Limb (tissue), 2 donors: ENCODE measurements around the gene MAPKAP1.

ENCODE experiments used
- DNase-seq, 2 donors: peaks; one replicate each; pipeline ENCODE4 v3.0.0-alpha.2; 2016; ENCODE audit errors: extremely low spot score in 2 of 2

MAPKAP1 gene

DNA sequence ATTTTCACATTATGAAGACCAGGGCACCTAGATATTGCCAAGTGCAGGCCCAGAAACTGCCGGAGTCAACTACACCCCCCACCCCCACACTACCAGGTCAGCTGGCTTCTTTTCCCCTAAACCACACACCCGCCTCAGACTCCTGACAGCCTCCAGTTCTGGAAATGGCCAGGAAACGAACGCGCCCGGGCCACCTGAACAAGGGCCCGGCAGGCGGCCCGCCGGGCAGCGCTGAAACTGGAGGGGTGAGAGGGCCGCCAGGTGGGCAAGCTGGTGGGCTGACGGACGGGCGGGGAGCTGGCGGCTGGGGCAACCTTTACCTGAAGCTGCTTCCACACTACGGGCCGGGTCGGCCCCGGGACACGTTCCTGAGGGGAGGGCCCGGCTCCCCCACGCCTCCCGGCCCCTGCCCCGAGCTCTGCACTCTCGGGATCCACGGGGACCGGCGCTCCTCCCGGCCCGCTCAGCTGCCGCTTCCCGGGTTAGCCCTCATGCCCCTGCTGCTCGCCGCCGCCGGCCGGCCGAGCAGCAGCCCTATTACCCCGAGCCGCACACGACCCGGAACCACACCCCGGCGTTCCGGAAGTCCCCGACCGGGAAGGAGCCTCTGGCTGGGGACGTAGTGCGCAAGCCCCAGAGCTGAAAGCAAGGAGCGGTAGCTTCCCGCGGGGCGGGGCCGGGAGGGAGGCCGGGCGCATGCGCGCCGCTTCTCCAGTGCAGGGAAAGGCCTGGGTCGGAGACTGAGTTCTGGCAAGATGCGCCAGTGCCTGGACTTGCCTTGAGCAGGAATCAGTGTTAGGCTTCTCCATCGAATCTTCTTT lies at the start of gene MAPKAP1:
TSS of gene MAPKAP1 (minus strand) at position 558 of the 821 bp plus-strand sequence. CDS start 34,634 bp downstream, outside the sequence.
- DNase-seq = peak; percentile 96 to 97

DNA sequence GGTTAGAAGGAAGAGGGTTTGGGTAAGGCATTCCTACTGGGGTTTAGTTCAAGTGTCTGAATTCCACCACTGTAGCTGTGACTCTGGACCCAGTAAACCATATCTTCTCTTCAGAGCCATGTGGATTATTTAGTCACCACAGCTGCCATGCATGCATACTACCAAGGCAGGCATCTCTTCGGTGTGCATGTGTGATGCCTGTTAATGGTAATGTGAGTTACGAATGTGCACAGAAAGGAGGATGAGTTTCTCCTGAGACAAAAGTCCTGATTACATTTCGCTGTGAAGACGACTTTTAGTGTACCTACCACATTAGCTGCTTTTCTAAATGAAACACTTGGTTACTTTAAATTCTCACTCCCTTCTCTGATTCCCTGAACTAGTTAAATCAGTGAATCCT lies 49.5 kb upstream of the MAPKAP1 start:
- DNase-seq = no peak

DNA sequence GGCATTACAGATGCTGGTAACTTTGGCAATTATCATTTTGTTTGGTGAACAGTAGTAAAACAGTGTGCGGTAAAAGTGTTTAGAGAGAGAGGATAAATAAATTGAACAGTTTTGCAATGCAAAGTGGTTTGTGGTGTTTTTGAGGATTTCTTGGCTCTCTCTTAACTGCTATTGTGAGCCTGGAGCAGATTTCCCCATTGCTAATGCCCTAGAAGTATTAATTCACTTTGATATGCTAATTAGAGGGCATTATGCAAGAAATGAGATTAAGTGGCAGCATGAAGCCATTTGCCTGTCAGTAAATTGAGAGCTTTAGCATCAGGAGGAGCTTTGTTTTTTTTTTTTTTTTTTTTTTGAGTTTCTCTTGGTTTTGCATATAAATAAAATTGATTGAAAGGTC lies 48.3 kb upstream of the MAPKAP1 start:
- DNase-seq = no peak

DNA sequence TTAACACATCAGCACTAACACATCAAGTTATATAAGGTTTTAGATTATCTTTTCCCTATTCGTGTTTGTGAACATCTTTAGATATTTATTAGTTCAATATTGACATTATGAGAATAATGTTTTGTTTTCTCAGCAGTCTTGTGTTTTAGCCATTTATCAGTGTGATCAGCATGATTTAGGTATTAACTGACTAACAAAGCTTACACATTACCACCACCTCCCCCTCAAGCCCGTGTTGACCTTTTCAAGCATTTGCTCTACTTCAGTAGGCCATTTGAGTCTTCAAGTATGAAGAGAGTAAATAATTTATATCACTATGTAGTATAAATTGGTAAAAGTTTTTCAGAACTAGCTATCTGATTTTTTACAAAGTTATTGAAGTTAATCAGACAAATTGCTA lies 47.1 kb upstream of the MAPKAP1 start:
- no peak for DNase-seq

DNA sequence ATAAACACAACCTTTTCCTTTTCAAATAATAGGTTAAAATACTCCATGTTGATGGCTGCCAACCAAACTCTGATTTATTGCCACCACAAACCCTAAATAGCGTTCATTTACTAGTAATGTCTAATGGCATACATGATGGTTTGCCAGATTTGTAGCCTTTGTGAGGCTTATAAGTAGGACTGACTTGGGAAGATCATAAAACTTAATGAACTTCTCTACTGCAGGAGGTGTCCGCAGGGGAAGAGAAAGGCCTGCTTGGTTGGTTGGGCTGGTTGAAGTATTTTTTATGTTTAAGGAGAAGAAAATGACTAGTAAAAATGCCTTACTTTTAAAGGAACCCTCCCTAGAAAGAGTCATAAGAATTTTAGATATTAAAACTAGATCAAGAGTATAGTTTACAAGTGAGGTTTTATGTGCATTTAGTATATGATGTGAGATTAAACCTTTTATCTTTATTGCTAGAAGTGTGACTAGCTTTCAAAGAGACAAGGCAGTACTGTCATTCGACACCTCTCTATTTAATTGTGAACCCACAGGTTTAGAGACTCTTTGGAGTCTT lies 45.1 kb upstream of the MAPKAP1 start:
- no peak for DNase-seq

DNA sequence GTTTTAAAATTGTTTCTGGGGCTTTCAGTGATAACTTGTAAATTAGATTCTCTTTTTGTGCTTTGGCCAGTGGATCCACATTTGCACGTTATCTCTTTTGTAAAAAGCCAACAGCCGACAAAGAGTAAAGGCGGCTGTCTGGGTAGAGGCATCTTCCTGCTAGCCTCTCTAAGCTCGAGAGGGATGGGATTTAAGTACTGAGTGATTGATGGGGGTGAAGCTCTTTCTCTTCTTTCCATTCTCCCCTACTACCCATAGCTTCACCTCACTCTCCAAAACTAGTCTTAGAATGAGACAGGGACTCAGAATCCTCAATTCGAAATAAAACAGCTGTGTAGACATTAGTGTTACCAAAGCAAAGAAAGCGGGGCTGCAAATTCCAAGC lies 43.6 kb upstream of the MAPKAP1 start:
- no peak for DNase-seq

DNA sequence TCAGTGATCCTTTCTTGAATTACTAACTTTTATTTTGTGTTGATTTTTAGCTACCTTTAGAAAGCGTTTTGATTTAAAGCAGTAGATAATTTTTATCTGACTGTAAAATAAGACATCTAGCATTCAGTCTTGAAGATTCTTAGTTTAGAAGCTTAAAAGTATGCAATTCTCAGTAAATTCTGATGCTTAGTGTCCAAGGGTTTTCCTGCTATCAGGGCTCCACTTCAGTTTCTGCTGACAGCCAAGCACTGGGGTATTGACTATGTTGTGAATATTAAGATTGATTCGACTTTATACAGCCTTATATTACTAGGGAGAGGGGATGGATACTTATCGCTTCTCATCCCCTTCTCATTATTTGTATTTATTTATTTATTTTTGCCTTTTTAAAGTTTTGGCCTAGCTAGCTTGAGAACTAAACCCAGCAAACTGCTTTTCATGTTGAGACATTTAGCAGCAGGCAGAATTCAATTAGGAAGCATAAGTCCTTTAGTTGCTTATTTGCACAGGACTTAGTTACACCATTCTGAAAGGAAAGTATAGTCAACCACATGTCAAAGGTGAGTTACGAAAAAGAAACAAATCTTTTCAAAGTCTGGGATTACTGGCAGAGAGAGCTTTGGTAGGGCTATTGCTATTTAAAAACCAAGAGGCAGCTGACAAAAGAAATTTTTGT lies 43.1 kb upstream of the MAPKAP1 start:
- no peak for DNase-seq

DNA sequence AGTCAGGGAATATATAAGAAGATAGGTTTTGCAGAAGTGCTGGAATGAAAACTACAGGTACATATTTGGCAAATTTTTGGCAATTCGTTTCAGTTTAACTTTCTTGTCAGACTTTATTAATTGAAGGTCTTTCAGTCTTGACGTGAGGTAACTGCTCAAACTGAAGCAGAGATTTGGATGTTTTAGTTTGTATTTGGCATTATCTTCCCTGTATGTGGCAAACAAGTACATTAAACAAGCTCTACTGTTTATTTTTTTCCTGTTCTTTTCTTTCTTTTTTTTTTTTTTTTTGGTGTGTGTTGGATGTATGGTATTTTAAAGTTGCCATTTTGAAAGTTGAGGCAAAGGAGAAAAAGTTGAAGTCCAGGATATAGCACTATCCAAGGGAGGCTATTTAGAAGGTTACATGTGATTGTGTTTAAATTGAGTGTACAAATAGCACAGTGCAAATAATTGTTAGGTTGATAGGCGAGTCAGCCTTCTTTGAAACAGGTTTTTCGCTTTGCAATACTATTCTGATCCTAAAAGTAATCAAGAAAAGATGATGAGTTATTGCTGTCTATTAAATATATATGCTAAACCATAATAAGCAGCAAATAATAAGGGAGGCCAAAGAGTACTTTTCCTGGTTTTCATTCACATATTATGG lies 42.4 kb upstream of the MAPKAP1 start:
- DNase-seq = no peak

DNA sequence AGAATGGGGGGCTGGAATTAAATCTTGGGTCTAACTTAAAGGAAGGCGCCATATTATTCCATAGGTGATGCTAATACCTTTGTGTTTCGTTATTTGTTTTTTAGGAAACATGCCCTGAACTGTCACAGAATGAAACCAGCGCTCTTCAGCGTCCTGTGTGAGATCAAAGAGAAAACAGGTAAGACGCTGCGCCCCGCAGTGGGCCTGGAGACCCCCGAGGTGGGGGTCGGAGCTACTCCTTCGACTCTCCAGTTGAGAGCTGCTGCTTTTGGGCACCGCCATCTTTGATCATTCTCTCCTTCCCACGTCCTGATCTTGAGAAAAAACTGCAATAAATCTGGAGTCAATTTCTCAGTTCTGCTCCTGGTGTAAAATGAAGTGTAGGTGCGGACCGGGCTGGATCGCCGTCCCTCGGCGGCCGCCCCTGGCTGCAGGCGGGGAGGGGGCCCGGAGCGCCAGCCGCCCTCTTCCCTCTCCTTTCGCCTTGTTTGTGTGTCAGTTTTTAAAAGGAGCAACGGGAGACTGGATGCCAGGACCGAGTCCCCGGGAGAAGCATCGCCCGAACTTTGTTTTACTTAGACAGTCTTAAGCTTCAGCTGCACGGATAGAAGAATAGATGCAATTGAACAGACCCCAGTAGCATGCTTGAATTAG lies 41.6 kb upstream of the MAPKAP1 start:
- DNase-seq = peak in 1 of 2 donors; percentile 51

DNA sequence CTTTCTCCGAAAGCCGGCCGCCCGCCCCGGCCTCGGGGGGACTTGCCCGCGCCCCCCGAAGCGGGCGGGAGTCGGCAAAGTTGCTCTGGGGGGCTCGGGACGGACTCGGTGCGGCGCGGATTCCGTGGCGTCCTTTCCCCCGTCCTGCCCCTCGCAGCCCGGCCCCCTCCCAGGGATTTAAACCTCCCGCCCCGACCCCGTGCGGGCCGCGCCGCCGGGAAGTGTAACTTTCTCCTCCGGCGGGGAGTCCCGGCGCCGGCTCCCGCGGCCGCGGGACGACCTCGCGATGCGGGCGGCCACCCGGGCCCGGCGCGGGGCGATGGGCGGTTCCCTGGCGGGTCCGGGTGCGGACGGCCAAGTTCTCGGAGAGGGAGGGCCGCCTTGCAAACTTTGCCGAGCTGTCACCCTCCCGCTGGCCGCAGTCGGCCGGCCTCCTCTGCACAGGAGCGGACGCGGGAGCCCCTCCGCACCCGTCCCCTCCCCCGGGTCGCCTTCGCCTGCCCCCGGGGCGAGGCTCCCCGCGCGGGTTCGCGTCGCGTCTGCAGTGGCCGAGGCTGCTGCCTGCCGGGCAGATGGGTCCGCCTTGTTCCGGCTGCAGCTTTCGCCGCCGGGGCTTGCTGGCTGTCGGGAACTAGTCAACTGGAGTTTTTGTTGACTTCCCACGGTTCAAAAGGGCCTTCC lies 40.9 kb upstream of the MAPKAP1 start:
- DNase-seq = peak in 1 of 2 donors; percentile 72

DNA sequence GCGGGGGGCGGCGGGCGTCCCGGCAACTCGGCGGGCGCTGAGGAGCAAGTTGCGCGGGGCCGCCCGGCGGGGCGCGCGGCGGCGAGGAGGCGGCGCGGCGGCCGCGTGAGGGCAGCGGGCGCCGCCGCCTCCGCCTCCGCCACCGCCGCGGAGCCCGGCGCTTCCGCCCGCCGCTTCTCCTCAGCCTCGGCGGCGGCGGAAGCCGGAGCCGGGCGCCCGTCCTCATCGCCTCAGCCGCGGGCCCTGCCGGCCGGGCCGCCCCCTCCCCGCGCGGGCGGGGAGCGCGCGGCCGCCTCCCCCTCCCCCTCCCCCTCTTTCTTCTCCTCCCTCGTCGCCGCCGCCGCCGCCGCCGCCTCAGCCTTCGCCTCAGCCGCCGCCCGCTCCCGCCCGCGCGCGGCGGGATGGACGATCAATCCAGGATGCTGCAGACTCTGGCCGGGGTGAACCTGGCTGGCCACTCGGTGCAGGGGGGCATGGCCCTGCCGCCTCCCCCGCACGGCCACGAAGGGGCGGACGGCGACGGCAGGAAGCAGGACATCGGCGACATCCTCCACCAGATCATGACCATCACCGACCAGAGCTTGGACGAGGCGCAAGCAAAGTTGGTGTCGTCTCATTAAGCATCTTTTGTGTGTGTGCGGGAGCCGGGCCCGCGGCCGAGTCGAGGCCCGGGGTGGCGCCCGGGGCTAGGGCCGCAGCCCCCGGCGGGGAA lies 40.2 kb upstream of the MAPKAP1 start, which contains the start of gene PBX3:
TSS of gene PBX3 (plus strand) at position 321 of the 712 bp plus-strand sequence.
- DNase-seq = peak; percentile 34 to 83

DNA sequence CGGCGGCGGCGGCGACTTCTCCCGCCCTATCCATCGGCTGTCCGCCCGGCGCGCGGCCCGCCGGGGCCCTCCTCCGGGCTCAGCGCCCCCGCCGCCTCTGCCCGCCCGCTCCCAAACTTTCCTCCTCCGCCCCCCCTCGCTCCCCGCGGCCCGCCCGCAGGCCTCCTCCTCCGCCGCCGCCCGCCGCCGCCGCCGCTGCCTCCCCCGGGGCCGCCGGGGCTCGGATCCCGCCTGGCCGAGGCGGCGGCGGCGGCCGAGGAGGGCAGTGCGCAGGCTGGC lies 39.7 kb upstream of the MAPKAP1 start:
- DNase-seq = no peak

DNA sequence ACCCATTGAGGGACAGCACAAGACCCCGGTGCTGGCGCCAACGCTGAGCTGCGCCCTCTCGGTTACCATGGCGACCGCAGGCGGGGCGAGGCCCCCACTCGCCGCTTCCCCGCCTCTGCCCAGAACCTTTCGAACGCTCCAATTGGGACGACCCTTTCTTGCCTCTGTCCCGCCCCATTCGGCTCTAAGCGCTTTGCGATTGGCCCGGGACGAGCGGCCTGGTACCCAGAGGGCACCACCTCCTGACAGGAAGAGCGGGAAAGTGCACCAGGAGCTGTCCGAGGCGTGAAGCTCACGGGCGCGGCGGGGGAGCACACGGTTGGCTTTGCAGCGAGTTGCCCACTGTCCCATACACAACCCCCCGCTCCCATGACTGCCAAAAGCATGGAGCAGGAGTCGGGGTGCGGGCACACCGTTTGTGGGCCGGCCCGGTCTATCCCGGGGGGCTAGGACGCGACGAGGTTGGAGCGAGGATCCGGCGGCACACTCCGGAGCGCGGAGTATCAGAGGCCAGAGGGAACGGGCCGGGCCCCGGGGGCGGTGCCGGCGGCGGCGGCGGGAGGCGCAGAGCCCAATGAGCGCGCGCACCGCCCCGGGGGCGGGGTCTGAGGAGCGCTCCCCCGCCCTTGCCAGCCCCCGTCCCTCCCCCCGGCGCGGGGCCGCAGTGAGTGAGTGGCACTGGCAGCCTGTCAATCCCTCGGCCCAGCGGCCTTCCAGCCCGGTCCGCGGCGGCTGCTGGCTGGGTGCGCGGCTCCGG lies 39.2 kb upstream of the MAPKAP1 start:
- peak; percentile 93 to 95 for DNase-seq

DNA sequence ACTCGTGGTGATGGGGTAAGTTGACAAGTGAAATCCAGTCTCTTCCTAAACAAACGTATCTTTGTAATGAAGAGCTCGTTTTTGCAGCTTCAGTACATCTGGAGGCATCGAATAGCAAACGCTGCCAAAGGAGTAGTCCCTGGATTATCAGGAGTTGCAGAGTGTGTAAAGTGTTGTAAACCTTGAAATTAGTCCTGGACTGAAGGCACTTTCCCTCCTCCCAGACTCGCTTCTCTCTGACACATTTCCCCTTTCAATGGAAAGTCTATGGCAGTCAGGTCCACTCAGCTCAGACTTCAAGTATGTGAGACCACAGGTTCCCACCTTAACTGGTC lies 38.6 kb upstream of the MAPKAP1 start:
- DNase-seq = no peak

DNA sequence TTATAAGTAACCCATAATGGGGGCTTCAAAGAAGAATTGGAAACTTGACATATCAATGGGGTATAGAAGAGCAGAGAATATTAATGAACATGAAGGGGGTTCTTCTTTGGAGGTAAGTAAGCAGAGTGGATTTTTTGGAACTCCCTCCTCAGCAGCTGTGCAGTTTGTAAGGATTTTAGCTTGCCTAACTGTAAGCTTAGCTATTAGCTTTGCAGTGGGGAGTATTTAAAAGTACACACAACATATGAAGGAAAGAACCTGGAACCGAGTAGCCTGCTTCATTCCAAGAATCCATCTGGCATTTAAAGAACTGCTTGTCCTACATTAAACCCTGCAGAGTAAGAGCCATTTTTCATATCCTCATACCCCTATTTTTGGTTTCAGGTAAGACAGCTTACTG lies 38.0 kb upstream of the MAPKAP1 start:
- DNase-seq = no peak

DNA sequence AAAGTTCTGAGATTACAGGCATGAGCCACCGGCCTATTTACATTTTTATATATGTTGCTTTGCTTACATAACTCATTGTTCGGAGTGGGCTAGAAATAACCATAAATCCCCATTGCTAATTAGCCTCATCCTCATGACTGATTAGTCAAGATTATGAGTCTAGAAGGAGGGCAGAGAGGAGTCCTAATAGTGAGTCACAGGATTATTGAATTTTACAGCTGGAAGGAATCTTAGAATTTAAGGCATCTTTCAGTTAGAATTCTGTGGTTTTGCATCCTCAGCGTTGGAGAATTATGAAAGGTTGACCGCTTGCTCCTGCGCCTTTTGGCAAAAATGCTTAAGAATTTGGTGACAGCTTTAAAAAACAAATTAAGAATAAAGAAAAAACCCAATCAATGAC lies 37.6 kb upstream of the MAPKAP1 start:
- DNase-seq = no peak

DNA sequence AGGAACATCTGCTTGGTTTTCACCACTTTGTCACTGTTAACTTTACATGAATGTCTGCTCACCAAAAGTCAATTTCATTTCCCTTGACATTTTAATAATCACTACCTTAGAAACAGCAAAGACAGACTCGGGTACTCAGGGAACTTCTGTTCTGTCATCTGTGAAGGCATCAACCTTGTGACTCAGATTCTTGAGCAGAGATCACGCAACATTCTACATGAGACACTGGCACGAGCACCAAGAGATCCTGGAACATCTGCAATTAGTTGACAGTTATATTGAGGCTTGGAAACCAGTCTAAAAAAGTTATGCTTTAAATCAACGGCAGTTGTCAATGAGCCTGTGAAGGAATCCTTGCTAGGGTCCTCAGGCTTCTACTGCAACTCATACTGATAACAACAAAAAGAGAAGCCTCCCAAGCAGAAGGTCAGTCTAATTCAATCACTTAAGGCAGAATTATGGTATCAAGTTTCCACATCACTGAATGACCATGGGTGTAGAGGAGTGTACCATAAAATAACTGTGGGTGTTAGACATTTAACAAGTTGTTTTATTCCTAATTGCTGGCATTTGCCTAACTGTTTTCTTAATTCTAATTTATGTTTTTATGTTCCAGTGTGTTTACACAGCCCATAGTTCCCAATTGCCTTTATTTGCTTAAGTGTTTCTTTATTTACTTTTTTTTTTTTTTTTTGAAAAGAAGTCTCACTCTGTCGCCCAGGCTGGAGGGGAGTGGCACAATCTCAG lies 36.8 kb upstream of the MAPKAP1 start:
- no peak for DNase-seq

DNA sequence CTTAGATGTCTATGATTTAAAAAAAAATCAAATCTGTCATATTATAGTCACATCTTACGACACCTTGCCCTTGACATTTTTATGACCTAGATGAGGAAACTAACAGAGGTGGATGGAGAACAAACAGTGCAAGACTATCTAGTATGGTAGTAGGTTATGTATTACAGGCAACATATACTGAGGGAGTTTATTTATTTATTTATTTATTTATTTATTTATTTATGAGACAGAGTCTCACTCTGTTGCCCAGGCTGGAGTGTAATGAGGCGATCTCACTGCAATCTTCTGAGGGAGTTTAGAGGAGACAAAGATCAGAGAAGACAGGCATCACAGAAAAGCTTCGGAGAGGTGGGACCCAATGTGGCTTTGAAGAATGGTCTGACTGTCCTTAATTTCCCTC lies 35.6 kb upstream of the MAPKAP1 start:
- DNase-seq = no peak

DNA sequence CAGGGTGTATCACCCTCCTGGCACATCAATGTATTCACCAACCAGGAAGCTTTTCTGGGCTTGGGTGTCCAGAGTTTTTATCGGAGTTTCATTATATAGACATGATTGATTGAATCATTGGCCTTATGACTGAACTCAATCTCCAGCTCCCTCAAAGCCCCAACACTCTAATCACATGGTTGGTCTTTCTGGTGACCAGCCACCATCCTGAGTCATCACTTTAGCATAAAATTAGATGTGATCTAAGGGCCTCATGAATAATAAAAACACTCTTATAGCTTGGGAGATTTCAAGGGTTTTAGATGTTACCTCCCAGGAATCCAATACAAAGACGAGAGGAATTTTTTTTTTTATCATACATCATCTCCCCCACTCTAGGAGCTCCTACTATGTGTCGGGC lies 32.4 kb upstream of the MAPKAP1 start:
- DNase-seq = no peak
